Neural progenitor cell (in vitro differentiated cells): ENCODE data around the gene MOGAT3. TPM values are rescaled to one million over a fixed set of nuclear protein-coding genes. Genes with fewer than 3 reads are reported as not detected.

Experiments used
- DNase-seq: peaks from one replicate; pipeline ENCODE4 v3.0.0-alpha.2; 2016; ENCODE audit warnings: low spot score
- H2AFZ ChIP-seq: fragments of 200-600 bp; sonication (generic); replicated peaks from 2 replicates; pipeline ENCODE4 v1.6.1; 2016; ENCODE audit warnings: antibody characterized with exemption
- H3F3A ChIP-seq: fragments of 200-600 bp; sonication (generic); 2 replicates; pipeline ENCODE4 v1.6.1; 2016; ENCODE audit warnings: antibody characterized with exemption, low read depth
- H3K27ac ChIP-seq: fragments of 200-600 bp; sonication (generic); 2 replicates; pipeline ENCODE4 v1.5.1; 2016; ENCODE audit warnings: mild to moderate bottlenecking
- H3K27me3 ChIP-seq: fragments of 200-600 bp; sonication (generic); 2 replicates; pipeline ENCODE4 v1.6.1; 2016; ENCODE audit warnings: mild to moderate bottlenecking, moderate library complexity
- H3K36me3 ChIP-seq: fragments of 200-600 bp; sonication (generic); 2 replicates; pipeline ENCODE4 v1.5.1; 2016
- H3K4me1 ChIP-seq: fragments of 200-600 bp; sonication (generic); 2 replicates; pipeline ENCODE4 v1.6.1; 2016; ENCODE audit warnings: mixed run types
- H3K4me2 ChIP-seq: fragments of 200-600 bp; sonication (generic); 2 replicates; pipeline ENCODE4 v1.6.1; 2016
- H3K4me3 ChIP-seq: fragments of 200-600 bp; sonication (generic); 2 replicates; pipeline ENCODE4 v1.5.1; 2016
- H3K79me2 ChIP-seq: fragments of 200-600 bp; sonication (generic); 2 replicates; pipeline ENCODE4 v1.6.1; 2016; ENCODE audit warnings: low read depth
- H3K9ac ChIP-seq: fragments of 200-600 bp; sonication (generic); 2 replicates; pipeline ENCODE4 v1.6.1; 2016
- H3K9me3 ChIP-seq: fragments of 200-600 bp; sonication (generic); 2 replicates; pipeline ENCODE4 v1.5.1; 2016; ENCODE audit warnings: low read depth
- H4K20me1 ChIP-seq: fragments of 200-600 bp; sonication (generic); 2 replicates; pipeline ENCODE4 v1.6.1; 2016; ENCODE audit warnings: low read depth
- H3K27ac Mint-ChIP-seq: 3 replicates; pipeline ENCODE4 v1.8.0; 2021; ENCODE audit warnings: mixed read lengths
- H3K27me3 Mint-ChIP-seq: 2 replicates; pipeline ENCODE4 v1.8.0; 2022; ENCODE audit warnings: low read depth, mild to moderate bottlenecking, inconsistent platforms, moderate library complexity, mixed read lengths; ENCODE audit not compliant: insufficient read depth
- H3K36me3 Mint-ChIP-seq: 3 replicates; pipeline ENCODE4 v1.8.0; 2021; ENCODE audit warnings: mixed read lengths
- H3K4me1 Mint-ChIP-seq: 3 replicates; pipeline ENCODE4 v1.8.0; 2021; ENCODE audit warnings: mixed read lengths
- H3K4me3 Mint-ChIP-seq: 3 replicates; pipeline ENCODE4 v1.8.0; 2021; ENCODE audit warnings: mild to moderate bottlenecking, moderate library complexity, mixed read lengths
- H3K9me3 Mint-ChIP-seq: 3 replicates; pipeline ENCODE4 v1.8.0; 2020; ENCODE audit warnings: mixed read lengths
- CTCF ChIP-seq: fragments of 200-600 bp; sonication (generic); IDR thresholded peaks from 2 replicates; pipeline ENCODE4 v1.5.1; 2017; ENCODE audit warnings: antibody characterized with exemption, mild to moderate bottlenecking
- EZH2 ChIP-seq: fragments of 200-600 bp; sonication (generic); IDR thresholded peaks from 2 replicates; pipeline ENCODE4 v1.6.1; 2017; ENCODE audit warnings: antibody characterized with exemption, mild to moderate bottlenecking, moderate library complexity
- EZH2phosphoT487 ChIP-seq: fragments of 200-600 bp; sonication (generic); IDR thresholded peaks from 2 replicates; pipeline ENCODE4 v1.6.1; 2017; ENCODE audit warnings: antibody characterized with exemption
- total RNA-seq: library from RNA; depleted of rRNA; stranded (reverse); fragments of >200 nt; gene quantifications from 2 replicates; pipeline ENCODE4 v1.2.3, GENCODE V29; 2015; ENCODE audit warnings: low replicate concordance

MOGAT3 gene
- total RNA-seq, 1 donor from 2014 or later, result not detected

- Histone ChIP-seq H3K9me3 (no peaks in the 10 kb centered on the region), H2AFZ (no peak overlapping the region), H3K4me2 (no peak overlapping the region), H3K9ac (no peak overlapping the region), H3K27me3 (no peaks in the 10 kb centered on the region), H4K20me1 (peaks cover 4% of the 10 kb centered on the region), H3K36me3 (no peaks in the 10 kb centered on the region), H3K79me2 (peaks cover 9% of the 10 kb centered on the region), H3F3A (no peaks in the 10 kb centered on the region), H3K4me3 (no peak overlapping the region), H3K4me1 (no peaks in the 10 kb centered on the region), H3K27ac (no peak overlapping the region)
- Mint-ChIP-seq H3K9me3 (no peaks in the 10 kb centered on the region), H3K27ac (no peak overlapping the region), H3K27me3 (peaks cover 11% of the 10 kb centered on the region), H3K4me1 (peaks cover 2% of the 10 kb centered on the region), H3K36me3 (peaks cover 14% of the 10 kb centered on the region), H3K4me3 (no peak overlapping the region)
- no peak for TF ChIP-seq EZH2
- no peak for TF ChIP-seq CTCF
- TF ChIP-seq EZH2phosphoT487, result no peak
- no peak for DNase-seq
Observed at GRCh38 chr7:101225650-101226049, 24.8 kb upstream of the MOGAT3 start.

- no peaks in the 10 kb centered on the region for H3K9me3 Mint-ChIP-seq
- Histone ChIP-seq H3K27me3 (no peaks in the 10 kb centered on the region), H3K36me3 (no peaks in the 10 kb centered on the region), H3K4me1 (peaks cover 7% of the 10 kb centered on the region), H3K4me2 (no peak overlapping the region), H3K27ac (no peak overlapping the region), H4K20me1 (no peaks in the 10 kb centered on the region), H2AFZ (no peak overlapping the region), H3K79me2 (peaks cover 30% of the 10 kb centered on the region), H3K9me3 (no peaks in the 10 kb centered on the region), H3F3A (no peaks in the 10 kb centered on the region), H3K9ac (no peak overlapping the region), H3K4me3 (no peak overlapping the region)
- peaks cover 12% of the 10 kb centered on the region for H3K4me1 Mint-ChIP-seq
- no peak overlapping the region for H3K4me3 Mint-ChIP-seq
- H3K36me3 Mint-ChIP-seq, result peaks cover 14% of the 10 kb centered on the region
- TF ChIP-seq EZH2phosphoT487, result no peak
- TF ChIP-seq CTCF, result no peak
- no peak for TF ChIP-seq EZH2
- H3K27me3 Mint-ChIP-seq, result peaks cover 10% of the 10 kb centered on the region
- no peak overlapping the region for H3K27ac Mint-ChIP-seq
- DNase-seq, result no peak
Observed at GRCh38 chr7:101223528-101223927, 22.7 kb upstream of the MOGAT3 start.

GRCh38 chr7:101222275-101222830 lies 21.5 kb upstream of the MOGAT3 start:
- peaks cover 16% of the 10 kb centered on the region for H3K27me3 Mint-ChIP-seq

More at GRCh38 chr7:101222275-101222830, 21.5 kb upstream of the MOGAT3 start:
- Histone ChIP-seq H3K9me3 (no peaks in the 10 kb centered on the region), H3K9ac (no peak overlapping the region), H3K27ac (no peak overlapping the region), H3K4me2 (no peak overlapping the region), H3K79me2 (peaks cover 34% of the 10 kb centered on the region), H4K20me1 (no peaks in the 10 kb centered on the region), H2AFZ (no peak overlapping the region), H3K4me1 (peaks cover 8% of the 10 kb centered on the region), H3K36me3 (no peaks in the 10 kb centered on the region), H3K27me3 (no peaks in the 10 kb centered on the region), H3F3A (peaks cover 5% of the 10 kb centered on the region), H3K4me3 (no peak overlapping the region)
- no peaks in the 10 kb centered on the region for H3K9me3 Mint-ChIP-seq
- TF ChIP-seq CTCF, result no peak
- TF ChIP-seq EZH2, result no peak
- no peak for TF ChIP-seq EZH2phosphoT487
- no peak overlapping the region for H3K27ac Mint-ChIP-seq
- H3K4me1 Mint-ChIP-seq, result peaks cover 16% of the 10 kb centered on the region
- no peak for DNase-seq
- H3K36me3 Mint-ChIP-seq, result peaks cover 9% of the 10 kb centered on the region
- H3K4me3 Mint-ChIP-seq, result no peak overlapping the region
